ENCODE data around the gene HMCN2. TPM values are rescaled to one million over a fixed set of nuclear protein-coding genes. Genes with fewer than 3 reads are reported as not detected.

The HMCN2 gene
- total RNA-seq, 1 experiment from 2014 or later, result 8.6 TPM

DNA sequence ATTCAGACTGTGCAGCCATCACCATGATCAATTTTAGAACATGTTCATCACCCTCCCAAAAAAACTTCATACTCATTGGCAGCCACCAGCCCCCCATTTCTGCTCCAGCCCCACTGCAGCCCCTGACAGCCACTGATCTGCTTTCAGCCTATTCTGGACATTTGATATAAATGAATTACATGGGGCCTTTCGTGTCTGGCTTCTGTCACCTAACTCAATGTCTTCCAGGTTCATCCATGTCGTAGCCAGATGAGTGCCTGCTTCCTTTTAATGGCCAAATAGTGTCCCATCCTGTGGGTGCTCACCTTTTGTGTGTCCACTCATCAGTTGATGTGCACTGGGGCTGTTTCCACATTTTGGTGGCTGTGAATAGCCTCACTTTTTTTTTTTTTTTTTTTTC is 63.5 kb downstream of the HMCN2 start:
- Histone ChIP-seq H4K20me1 (ENCODE audit: control insufficient read depth, insufficient read depth, insufficient read length) (no peaks in the 10 kb centered on the region), H3K27me3 (ENCODE audit: insufficient read depth, low read length) (no peaks in the 10 kb centered on the region), H3K27ac (ENCODE audit: insufficient read length, low read depth, low read length) (no peak overlapping the region), H3K79me2 (ENCODE audit: insufficient read depth, low read length) (no peaks in the 10 kb centered on the region), H3K4me2 (ENCODE audit: insufficient read depth, insufficient read length, low read length) (no peak overlapping the region), H3K18ac (ENCODE audit: insufficient read length, low read depth, low read length) (no peak overlapping the region), H2BK120ac (ENCODE audit: low read depth, low read length, poor library complexity, severe bottlenecking) (no peak overlapping the region), H2AK5ac (ENCODE audit: insufficient read length, low read length) (no peak overlapping the region), H3K14ac (ENCODE audit: insufficient read depth, low read length) (no peak overlapping the region), H4K5ac (ENCODE audit: insufficient read length, low read depth, low read length) (no peak overlapping the region), H3K23me2 (ENCODE audit: insufficient read length, low read depth, low read length, poor library complexity, severe bottlenecking) (no peaks in the 10 kb centered on the region), H3K79me1 (ENCODE audit: insufficient read depth, low read depth, low read length, poor library complexity, severe bottlenecking) (no peaks in the 10 kb centered on the region), H2BK20ac (ENCODE audit: low read depth, low read length, poor library complexity, severe bottlenecking) (no peak overlapping the region), H3K4me1 (ENCODE audit: insufficient read depth, low read length) (no peaks in the 10 kb centered on the region), H3K23ac (ENCODE audit: insufficient read length, low read depth, low read length) (no peak overlapping the region), H4K91ac (ENCODE audit: insufficient read length, low read depth, low read length) (no peak overlapping the region), H3K9me3 (ENCODE audit: control insufficient read depth, low read depth, low read length) (no peaks in the 10 kb centered on the region), H3K56ac (ENCODE audit: insufficient read length, low read depth, low read length) (no peak overlapping the region), H4K8ac (replicated peaks; ENCODE audit: insufficient read length, low read depth, low read length) (no peak overlapping the region), H2AFZ (ENCODE audit: low read length) (no peak overlapping the region), H2BK12ac (ENCODE audit: insufficient read length, low read depth, low read length) (no peak overlapping the region), H2BK5ac (ENCODE audit: insufficient read length, low read length) (no peak overlapping the region), H3K4ac (ENCODE audit: low read depth, low read length) (no peak overlapping the region), H2BK15ac (ENCODE audit: low read depth, low read length) (no peak overlapping the region), H3T11ph (ENCODE audit: low read length) (no peak overlapping the region), H3K9ac (ENCODE audit: extremely low read depth, insufficient read length, low read length) (no peak overlapping the region)
- no CpG with 5 or more reads among the region's 2 CpGs for WGBS (ENCODE audit: extremely low coverage, insufficient read length, low lambda C conversion rate)
- Mint-ChIP-seq H3K4me1 (peaks cover 10 to 24% of the 10 kb centered on the region in 2 experiments), H3K27ac (no peak overlapping the region), H3K4me3 (no peak overlapping the region), H3K36me3 (ENCODE audit: insufficient read depth in 1 of 3, low read depth in 3 of 3) (peaks cover 2 to 26% (median 8%) of the 10 kb centered on the region in 3 experiments; a peak in 5 of 7 replicates), H3K27me3 (ENCODE audit: low read depth) (peaks cover 3% of the 10 kb centered on the region), H3K9me3 (no peaks in the 10 kb centered on the region)
- DNase-seq, result no peak
- TF ChIP-seq, protein P1, sequence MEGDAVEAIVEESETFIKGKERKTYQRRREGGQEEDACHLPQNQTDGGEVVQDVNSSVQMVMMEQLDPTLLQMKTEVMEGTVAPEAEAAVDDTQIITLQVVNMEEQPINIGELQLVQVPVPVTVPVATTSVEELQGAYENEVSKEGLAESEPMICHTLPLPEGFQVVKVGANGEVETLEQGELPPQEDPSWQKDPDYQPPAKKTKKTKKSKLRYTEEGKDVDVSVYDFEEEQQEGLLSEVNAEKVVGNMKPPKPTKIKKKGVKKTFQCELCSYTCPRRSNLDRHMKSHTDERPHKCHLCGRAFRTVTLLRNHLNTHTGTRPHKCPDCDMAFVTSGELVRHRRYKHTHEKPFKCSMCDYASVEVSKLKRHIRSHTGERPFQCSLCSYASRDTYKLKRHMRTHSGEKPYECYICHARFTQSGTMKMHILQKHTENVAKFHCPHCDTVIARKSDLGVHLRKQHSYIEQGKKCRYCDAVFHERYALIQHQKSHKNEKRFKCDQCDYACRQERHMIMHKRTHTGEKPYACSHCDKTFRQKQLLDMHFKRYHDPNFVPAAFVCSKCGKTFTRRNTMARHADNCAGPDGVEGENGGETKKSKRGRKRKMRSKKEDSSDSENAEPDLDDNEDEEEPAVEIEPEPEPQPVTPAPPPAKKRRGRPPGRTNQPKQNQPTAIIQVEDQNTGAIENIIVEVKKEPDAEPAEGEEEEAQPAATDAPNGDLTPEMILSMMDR (conservative IDR thresholded peaks at IDR 0.05), result no peak

Measured in H9 (cell line).